ENCODE data around the gene PSMD1.
"Not testable (repeated sequence)": the region's sequence is repeated elsewhere in the genome, so short reads cannot be mapped to it uniquely, and the experiment has no call there.

The PSMD1 gene

DNA sequence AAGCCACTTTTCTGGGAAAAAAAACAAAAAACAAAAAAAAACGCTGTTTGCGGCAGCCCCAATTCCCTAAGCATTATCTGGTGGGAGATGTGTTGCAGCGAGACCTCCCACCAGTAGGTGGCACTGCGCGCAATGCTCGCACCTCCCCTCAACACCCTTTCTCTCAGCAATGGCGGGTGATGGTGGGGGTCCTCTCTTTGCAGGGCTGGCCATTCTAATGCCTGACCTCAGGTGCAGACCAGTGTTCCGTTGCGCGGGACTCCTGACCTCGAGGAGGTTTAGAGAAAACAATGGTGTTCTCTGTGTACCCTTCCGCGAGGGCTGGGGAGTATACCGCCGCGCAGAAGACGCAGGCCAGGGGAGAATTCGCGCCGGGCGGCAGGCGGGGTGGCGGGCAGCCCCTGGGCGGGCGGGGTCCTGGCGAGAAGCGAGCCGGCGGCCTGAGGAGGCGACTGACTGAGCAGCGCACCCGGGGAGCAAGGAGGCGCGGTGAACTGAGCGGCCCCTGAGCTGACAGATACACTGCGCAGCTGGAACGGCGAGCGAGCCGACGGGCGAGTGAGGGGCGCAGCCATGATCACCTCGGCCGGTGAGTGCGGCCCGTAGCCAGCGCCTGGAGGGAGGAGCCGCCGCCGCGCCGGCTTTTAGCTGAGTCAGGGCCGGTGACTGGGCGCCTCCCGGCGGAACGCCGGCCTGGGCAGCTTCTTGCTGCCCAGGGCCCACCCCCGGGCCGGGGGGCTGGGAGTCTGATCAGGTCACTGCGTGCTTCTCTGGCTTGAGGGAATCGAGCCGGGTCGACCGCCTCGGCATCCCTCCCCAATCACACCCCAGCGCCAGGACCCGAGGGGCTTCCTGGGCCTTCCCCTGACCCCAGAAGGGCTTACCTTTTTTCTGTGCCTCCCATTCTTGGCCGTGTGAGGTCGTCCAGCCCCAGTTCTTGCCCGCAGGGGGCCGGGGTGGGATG lies at the start of gene PSMD1:
Gene PSMD1 (plus strand): TSS at position 415 of the 964 bp plus-strand sequence. CDS start 159 bp downstream, at position 574.
- in situ Hi-C loops (cut with HindIII; ENCODE audit: low sequenced_read_pairs): no loop called here

- in situ Hi-C loops (cut with HindIII; ENCODE audit: low sequenced_read_pairs): no loop called here
Measured at GRCh38 chr2:231007286-231008098, 49.2 kb upstream of the PSMD1 start.

DNA sequence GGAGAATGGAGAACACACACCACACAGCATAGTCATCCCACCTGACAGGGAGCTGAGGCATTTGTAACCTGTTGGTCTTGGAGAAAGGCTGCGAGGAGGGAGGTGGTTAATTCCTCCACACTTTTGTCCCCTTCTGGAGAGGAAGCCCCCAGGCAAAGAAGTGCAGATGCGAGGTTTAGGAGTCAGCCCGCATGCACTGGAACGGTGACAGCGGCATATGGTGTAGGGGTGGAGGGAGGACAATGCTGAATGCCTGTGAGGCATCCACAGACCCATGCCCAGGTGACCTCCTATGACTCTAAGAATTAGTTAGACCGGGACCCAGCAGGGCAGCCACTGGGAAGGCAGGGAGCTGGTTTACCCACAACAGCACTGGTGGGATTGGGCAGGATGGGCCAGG lies 48.5 kb upstream of the PSMD1 start:
- in situ Hi-C loops (cut with HindIII; ENCODE audit: low sequenced_read_pairs): no loop called here

DNA sequence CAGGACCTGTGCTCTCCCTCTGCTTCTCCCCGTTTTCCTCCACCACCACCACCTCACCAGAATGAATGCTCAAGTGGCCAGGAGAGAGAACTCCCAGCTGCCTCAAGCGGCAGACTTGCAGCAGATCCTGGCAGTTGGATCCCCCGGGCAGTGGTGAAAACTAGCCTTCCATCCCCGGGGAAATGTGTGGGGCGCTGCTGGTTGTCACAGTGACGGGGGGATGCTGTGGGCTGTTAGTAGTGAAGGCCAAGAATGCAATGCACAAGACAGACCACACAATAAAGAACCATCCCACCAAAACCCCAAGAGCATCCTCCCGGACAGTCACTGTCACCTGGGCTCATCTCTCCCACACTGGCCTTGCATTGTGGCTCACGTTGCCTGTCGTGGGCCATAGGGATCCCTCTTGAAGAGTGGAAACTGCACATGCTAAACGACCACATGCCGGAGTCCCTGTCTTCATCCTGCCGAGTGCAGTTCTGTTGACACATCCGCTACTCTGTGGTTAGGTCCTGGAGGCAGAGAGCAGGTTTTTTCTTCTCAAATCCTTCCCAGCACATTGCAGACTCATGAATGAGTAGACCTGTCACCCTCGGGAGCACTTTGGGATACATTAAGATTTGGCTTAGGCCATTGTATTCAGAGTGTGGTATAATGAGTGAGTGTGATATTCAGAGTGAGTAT lies 47.3 kb upstream of the PSMD1 start:
- in situ Hi-C loops (cut with HindIII; ENCODE audit: low sequenced_read_pairs): no loop called here

GRCh38 chr2:231010201-231010730 lies 46.4 kb upstream of the PSMD1 start:
- in situ Hi-C loops (cut with HindIII; ENCODE audit: low sequenced_read_pairs): no loop called here

DNA sequence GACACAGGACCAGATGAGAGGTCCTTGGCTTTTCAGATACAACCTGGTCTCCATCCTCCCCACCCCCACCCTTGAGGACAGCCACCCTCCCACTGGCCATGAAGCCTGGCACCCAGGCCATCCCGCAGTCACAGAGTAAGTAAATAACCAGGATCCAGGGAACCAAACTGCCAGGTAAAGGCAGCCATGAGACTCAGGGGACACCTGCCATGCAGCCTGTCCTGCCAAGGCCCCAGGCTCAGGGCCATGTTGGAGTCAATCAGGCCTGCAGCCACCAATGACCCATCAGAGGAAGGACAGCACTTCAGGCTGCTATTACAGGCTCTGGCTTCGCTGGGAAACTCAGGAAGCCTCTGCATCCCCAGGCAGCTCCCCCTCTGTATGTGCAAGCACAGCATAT lies 45.1 kb upstream of the PSMD1 start:
- in situ Hi-C loops (cut with HindIII; ENCODE audit: low sequenced_read_pairs): no loop called here

- in situ Hi-C loops (cut with HindIII; ENCODE audit: low sequenced_read_pairs): no loop called here
Measured at GRCh38 chr2:231012463-231012862, 44.2 kb upstream of the PSMD1 start.

DNA sequence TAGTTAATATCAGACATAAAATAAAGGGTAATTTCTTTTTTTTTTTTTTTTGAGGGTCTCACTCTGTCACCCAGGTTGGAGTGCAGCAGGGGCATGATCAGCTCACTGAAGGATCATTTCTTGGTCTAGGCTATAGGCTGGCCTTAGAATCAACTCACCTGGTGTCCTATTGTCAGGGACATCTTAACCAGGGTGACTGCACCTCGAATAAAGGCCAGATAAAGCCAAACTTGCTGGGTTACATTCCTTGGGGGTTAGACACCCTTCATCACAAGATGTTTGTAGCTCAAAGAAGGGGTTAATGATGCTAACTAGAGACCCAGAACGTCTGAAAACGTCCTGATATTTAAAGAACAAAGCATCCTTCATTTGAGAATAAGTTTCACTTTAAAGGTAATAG lies 42.8 kb upstream of the PSMD1 start:
- in situ Hi-C loops (cut with HindIII; ENCODE audit: low sequenced_read_pairs): no loop called here

- in situ Hi-C loops (cut with HindIII; ENCODE audit: low sequenced_read_pairs): no loop called here
Measured at GRCh38 chr2:231015478-231015877, 41.2 kb upstream of the PSMD1 start.

DNA sequence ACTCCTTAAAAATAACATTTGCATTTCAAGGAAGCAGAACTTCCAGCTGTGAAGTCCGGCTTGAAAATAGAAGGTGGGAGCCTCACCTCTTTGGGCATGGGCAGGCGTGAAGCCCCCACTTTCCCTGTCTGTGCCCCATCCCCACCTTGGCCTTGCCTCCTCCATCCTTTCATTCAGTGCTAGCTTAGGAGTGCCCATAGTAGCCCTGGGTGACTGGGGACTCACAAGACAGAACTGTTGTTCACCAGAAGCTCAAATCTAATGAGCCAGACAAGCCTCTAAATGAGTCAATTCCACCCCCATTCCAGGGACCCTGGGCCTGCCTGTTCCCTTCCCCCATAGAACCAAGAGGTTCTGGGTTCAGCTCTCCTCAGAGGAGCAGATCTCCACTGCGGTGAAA lies 40.7 kb upstream of the PSMD1 start:
- in situ Hi-C loops (cut with HindIII; ENCODE audit: low sequenced_read_pairs): no loop called here

DNA sequence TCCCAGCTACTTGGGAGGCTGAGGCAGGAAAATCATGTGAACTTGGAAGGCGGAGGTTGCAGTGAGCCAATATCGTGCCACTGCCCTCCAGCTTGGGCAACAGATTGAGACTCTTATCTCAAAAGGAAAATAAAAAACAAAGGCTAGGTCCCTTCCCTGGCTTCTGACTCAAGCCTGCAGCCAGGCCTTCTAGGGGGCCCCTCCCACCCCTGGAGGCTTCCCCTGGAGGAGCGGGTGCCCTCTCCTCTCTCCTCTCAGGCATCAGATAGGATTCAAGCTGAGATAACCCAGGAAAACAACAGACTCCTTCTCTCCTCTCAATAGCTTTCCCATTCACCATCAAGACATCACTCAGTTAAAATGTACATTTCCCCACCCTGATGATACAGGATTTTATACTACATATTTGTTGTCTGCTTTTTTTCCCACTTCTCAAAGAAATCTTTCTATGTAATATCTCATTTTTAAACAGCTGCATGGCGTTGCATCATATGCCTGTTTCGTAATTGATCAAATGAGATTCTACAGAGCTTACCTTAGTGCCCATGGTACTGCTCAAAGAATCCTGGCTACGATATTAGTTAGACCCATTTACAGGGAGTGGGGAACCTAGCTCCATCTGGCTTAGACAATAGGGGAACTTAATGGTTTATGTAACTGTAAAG lies 40.0 kb upstream of the PSMD1 start:
- in situ Hi-C loops (cut with HindIII; ENCODE audit: low sequenced_read_pairs): no loop called here

GRCh38 chr2:231017231-231017598 lies 39.5 kb upstream of the PSMD1 start:
- in situ Hi-C loops (cut with HindIII; ENCODE audit: low sequenced_read_pairs): no loop called here

- in situ Hi-C loops (cut with HindIII; ENCODE audit: low sequenced_read_pairs): no loop called here
Measured at GRCh38 chr2:231018184-231018583, 38.5 kb upstream of the PSMD1 start.

- in situ Hi-C loops (cut with HindIII; ENCODE audit: low sequenced_read_pairs): not testable (repeated sequence)
Measured at GRCh38 chr2:231025059-231025458, 31.6 kb upstream of the PSMD1 start.

GRCh38 chr2:231028889-231029288 lies 27.8 kb upstream of the PSMD1 start:
- in situ Hi-C loops (cut with HindIII; ENCODE audit: low sequenced_read_pairs): no loop called here

DNA sequence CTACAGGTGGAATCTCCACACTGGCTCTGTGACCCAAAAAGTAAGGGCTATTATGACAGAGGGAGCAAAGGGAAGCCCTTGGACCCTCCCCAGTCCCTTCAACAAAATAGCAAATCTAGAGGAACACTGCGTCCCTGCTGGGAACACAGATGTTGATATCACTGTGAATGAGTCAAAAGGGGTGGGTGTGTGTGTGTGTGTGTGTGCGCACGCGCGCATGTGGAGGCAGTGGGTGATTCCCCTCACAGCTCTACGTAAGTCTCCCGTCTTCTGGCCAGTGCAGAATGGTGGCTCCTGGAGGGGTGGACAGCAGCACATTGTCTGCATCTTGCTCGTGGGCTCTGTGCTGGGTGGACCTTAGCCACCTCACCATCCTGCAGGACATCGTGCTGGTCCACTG lies 27.1 kb upstream of the PSMD1 start:
- in situ Hi-C loops (cut with HindIII; ENCODE audit: low sequenced_read_pairs): no loop called here

DNA sequence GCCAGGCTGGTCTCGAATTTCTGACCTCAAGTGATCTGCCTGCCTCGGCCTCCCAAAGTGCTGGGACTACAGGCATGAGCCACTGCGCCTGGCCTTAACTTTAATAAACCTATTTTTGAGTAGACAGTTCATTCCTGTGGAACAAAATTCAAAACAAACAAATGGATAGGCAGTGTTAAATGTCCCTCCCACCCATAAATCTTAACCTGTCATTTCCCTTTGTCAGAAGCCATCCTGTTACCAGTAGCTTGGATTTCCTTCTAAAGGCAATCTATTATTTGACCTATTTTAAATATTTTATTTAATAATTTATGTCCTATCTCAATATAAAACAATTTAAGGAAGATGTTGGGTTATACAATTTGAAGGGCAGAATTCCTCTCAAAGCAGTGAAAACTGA lies 25.9 kb upstream of the PSMD1 start:
- in situ Hi-C loops (cut with HindIII; ENCODE audit: low sequenced_read_pairs): no loop called here

- in situ Hi-C loops (cut with HindIII; ENCODE audit: low sequenced_read_pairs): no loop called here
Measured at GRCh38 chr2:231032575-231033140, 24.0 kb upstream of the PSMD1 start.

DNA sequence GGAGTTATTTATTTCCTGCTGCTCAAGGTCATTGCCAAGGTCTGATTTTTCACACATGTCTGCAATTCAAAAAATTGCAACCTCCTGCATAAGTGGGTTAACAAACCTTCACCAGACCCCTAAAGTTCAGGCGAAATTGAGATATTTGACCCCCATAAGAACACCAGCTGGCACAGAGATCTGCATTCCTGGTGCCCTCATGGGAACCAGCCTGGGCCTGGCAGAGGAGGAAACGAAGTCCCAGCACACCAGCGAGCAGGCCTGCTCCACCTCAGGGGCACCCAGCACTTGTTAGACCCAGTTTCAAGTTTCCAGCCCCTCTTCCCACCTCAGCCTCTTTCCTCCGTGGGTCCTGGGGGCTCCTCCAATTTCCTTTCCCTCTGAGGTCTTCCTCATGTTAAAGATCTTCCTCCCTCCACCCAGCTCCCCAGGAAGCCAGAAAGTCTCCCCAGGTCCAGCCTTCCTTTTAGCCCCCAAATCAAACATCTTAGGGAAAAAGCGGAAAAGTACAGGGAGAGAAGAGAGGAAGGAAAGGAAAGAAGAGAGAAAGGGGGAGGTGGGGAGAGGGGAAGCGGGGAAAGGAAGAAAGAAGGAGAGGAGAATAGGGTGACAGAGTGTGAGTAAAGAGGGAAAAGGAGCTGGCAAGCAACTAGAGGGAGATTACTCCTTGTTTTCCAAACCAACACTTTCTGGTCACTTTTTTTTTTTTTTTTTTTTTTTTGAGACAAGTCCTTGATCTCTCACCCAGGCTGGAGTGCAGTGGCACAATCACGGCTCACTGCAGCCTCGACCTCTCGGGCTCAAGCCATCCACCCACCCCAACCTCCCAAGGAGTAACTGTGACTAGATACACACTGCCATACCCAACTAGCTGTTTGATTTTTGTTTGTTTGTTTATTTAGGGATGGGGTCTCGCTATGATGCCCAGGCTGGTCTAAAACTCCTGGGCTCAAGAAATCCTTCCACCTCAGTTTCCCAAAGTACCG lies 23.2 kb upstream of the PSMD1 start:
- in situ Hi-C loops (cut with HindIII; ENCODE audit: low sequenced_read_pairs): no loop called here
